Activated naive CD8-positive, alpha-beta T cell treated with anti-CD3 and anti-CD28 coated beads, Interleukin-2, amount 10 ng/mL, durations not matched to agents 7 days and 5 days (primary cell): ENCODE data around the gene MEIS1. TPM values are rescaled to one million over a fixed set of nuclear protein-coding genes. Genes with fewer than 3 reads are reported as not detected.
"Not testable (repeated sequence)": the region's sequence is repeated elsewhere in the genome, so short reads cannot be mapped to it uniquely, and the experiment has no call there.

ENCODE experiments used
- ATAC-seq: fragments of 150-1000 bp; cut with Tn5 transposase; one replicate; pipeline ENCODE4 v1.10.0; 2021; ENCODE audit warnings: low read depth, moderate library complexity
- POLR2A ChIA-PET: fragments of 350-600 bp; sonication (Branson Sonifier 250); formaldehyde crosslinking; loops from one replicate; lab custom pipeline; 2021; ENCODE audit warnings: antibody characterized with exemption; lab: Charles Lee
- DNase-seq: peaks from one replicate; pipeline ENCODE4 v3.0.0; 2021
- H3K27ac Mint-ChIP-seq: one replicate; pipeline ENCODE4 v1.8.0; 2022; ENCODE audit warnings: mild to moderate bottlenecking, mixed read lengths
- H3K27me3 Mint-ChIP-seq: one replicate; pipeline ENCODE4 v1.8.0; 2022; ENCODE audit warnings: mild to moderate bottlenecking, moderate library complexity, mixed read lengths
- H3K36me3 Mint-ChIP-seq: one replicate; pipeline ENCODE4 v1.8.0; 2021; ENCODE audit warnings: mild to moderate bottlenecking, mixed read lengths
- H3K4me1 Mint-ChIP-seq: one replicate; pipeline ENCODE4 v1.8.0; 2021; ENCODE audit warnings: mixed read lengths
- H3K4me3 Mint-ChIP-seq: one replicate; pipeline ENCODE4 v1.8.0; 2022; ENCODE audit warnings: mild to moderate bottlenecking, moderate library complexity, mixed read lengths
- H3K9me3 Mint-ChIP-seq: one replicate; pipeline ENCODE4 v1.8.0; 2021; ENCODE audit warnings: mixed read lengths
- total RNA-seq, 2 experiments: library from RNA; stranded (reverse); gene quantifications; one replicate each; pipeline ENCODE4 v1.2.3, GENCODE V29; 2021

Gene MEIS1
- total RNA-seq, 2 experiments from 2014 or later, result not detected

DNA sequence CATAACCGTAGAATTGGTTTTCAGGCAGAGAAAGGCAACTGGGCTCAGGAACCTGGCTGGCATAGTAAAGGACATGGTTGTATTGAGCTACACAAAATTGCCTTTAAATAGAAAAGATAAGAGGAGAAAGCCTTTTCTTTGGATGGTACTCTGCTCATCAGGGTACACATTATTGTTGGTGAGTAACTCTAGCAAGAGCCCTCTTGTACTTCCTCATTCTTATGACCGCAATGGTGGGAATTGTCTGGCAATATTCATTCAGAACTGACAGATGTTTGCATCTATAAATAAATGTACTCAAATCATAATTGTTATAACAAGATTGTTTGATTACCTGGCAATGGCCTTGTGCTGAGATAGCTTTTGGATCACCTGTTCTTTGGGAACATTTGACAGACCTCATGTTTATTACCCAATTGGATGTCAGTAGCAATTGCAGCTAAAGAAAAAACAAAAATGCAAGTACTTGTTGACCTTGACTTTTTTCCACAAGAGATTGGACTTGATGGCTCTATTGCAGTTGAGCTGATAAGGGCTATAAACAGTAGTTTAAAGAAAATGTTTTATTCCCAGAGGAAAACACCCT is 43.9 kb downstream of the MEIS1 start:
- Mint-ChIP-seq H3K4me1 (no peaks in the 10 kb centered on the region), H3K27ac (no peak overlapping the region), H3K27me3 (no peaks in the 10 kb centered on the region), H3K4me3 (no peak overlapping the region), H3K36me3 (no peaks in the 10 kb centered on the region), H3K9me3 (no peaks in the 10 kb centered on the region)
- no peak for ATAC-seq
- POLR2A ChIA-PET, result no interaction called here
- DNase-seq, result no peak

- Mint-ChIP-seq H3K9me3 (peaks cover 3% of the 10 kb centered on the region), H3K4me1 (no peaks in the 10 kb centered on the region)
- no peak for ATAC-seq
Measured at GRCh38 chr2:66481100-66481549, 46.2 kb downstream of the MEIS1 start.

GRCh38 chr2:66485252-66485651 is 50.3 kb downstream of the MEIS1 start:
- H3K27ac Mint-ChIP-seq, result not testable (repeated sequence)

More at GRCh38 chr2:66481100-66481549, 46.2 kb downstream of the MEIS1 start:
- H3K27me3 Mint-ChIP-seq, result no peaks in the 10 kb centered on the region
- POLR2A ChIA-PET, result no interaction called here
- no peaks in the 10 kb centered on the region for H3K36me3 Mint-ChIP-seq
- DNase-seq, result no peak
- no peak overlapping the region for H3K27ac Mint-ChIP-seq
- no peak overlapping the region for H3K4me3 Mint-ChIP-seq

GRCh38 chr2:66488946-66489345 is 54.0 kb downstream of the MEIS1 start:
- H3K4me3 Mint-ChIP-seq, result no peak overlapping the region
- H3K27me3 Mint-ChIP-seq, result no peaks in the 10 kb centered on the region
- H3K9me3 Mint-ChIP-seq, result peaks cover 3% of the 10 kb centered on the region
- no peaks in the 10 kb centered on the region for H3K4me1 Mint-ChIP-seq
- H3K36me3 Mint-ChIP-seq, result no peaks in the 10 kb centered on the region
- ATAC-seq, result no peak
- no peak for DNase-seq
- POLR2A ChIA-PET, result no interaction called here
- no peak overlapping the region for H3K27ac Mint-ChIP-seq

More at GRCh38 chr2:66485252-66485651, 50.3 kb downstream of the MEIS1 start:
- DNase-seq, POLR2A ChIA-PET, H3K9me3 Mint-ChIP-seq, H3K36me3 Mint-ChIP-seq, H3K4me3 Mint-ChIP-seq, ATAC-seq, H3K4me1 Mint-ChIP-seq, H3K27me3 Mint-ChIP-seq: not testable (repeated sequence)

- Mint-ChIP-seq H3K9me3 (peaks cover 3% of the 10 kb centered on the region), H3K27ac (no peak overlapping the region), H3K36me3 (no peaks in the 10 kb centered on the region), H3K27me3 (no peaks in the 10 kb centered on the region), H3K4me1 (no peaks in the 10 kb centered on the region), H3K4me3 (no peak overlapping the region)
- DNase-seq (no peak), ATAC-seq (no peak)
- POLR2A ChIA-PET, result no interaction called here
Measured at GRCh38 chr2:66489436-66489835, 54.5 kb downstream of the MEIS1 start.

GRCh38 chr2:66490588-66491001 is 55.7 kb downstream of the MEIS1 start:
- Mint-ChIP-seq H3K27me3 (no peaks in the 10 kb centered on the region), H3K36me3 (no peaks in the 10 kb centered on the region), H3K4me3 (no peak overlapping the region), H3K27ac (no peak overlapping the region), H3K9me3 (no peaks in the 10 kb centered on the region), H3K4me1 (no peaks in the 10 kb centered on the region)
- POLR2A ChIA-PET, result no interaction called here
- DNase-seq, result no peak
- no peak for ATAC-seq

GRCh38 chr2:66494708-66495107 is 59.8 kb downstream of the MEIS1 start:
- Mint-ChIP-seq H3K27me3 (no peaks in the 10 kb centered on the region), H3K4me1 (no peaks in the 10 kb centered on the region), H3K36me3 (no peaks in the 10 kb centered on the region), H3K27ac (no peak overlapping the region), H3K9me3 (no peaks in the 10 kb centered on the region), H3K4me3 (no peak overlapping the region)
- no peak for DNase-seq
- ATAC-seq, result no peak
- POLR2A ChIA-PET, result no interaction called here

- Mint-ChIP-seq H3K36me3 (no peaks in the 10 kb centered on the region), H3K4me1 (no peaks in the 10 kb centered on the region), H3K27me3 (no peaks in the 10 kb centered on the region), H3K9me3 (no peaks in the 10 kb centered on the region), H3K4me3 (no peak overlapping the region), H3K27ac (no peak overlapping the region)
- POLR2A ChIA-PET, result no interaction called here
- no peak for ATAC-seq
- DNase-seq, result no peak
Measured at GRCh38 chr2:66495788-66496640, 61.1 kb downstream of the MEIS1 start.

DNA sequence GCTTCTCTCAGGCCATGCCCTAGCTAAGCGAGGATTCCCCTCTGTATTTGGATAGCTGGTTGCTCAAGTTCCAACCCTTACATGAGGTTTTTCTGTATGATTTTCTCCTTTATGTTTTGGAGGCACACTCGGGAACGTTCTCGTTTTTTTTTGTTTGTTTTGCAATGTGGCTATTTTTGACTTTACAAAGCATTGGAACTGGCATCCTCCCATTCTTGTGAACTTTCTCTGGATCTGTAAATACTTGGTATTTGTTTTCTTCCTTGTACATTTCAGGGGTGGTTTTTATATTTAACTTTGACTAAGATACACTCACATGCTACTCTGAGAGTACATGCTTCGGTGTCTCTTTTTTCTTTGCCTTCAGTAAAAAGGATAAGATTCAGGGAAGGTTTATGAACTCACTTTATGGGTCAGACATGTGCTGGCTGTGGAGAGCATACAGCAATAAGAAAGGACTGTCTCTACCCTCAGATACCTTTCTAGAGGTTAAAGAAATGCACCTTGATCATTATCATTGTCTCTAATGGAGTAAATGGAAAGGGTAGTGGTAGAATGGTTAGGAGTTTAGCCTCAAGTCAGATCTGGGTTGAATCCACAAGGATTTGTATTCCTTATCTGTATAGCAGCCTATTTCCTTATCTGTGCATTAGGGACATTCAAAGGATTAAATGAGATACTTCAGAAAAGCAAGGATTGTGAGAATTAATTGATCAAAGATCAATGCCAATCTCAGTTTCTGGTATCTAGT is 61.9 kb downstream of the MEIS1 start:
- Mint-ChIP-seq H3K27ac (no peak overlapping the region), H3K4me3 (no peak overlapping the region), H3K27me3 (no peaks in the 10 kb centered on the region), H3K36me3 (no peaks in the 10 kb centered on the region), H3K9me3 (no peaks in the 10 kb centered on the region), H3K4me1 (no peaks in the 10 kb centered on the region)
- ATAC-seq (no peak), DNase-seq (no peak)
- POLR2A ChIA-PET, result no interaction called here

GRCh38 chr2:66497431-66498288 is 62.7 kb downstream of the MEIS1 start:
- Mint-ChIP-seq H3K27me3 (no peaks in the 10 kb centered on the region), H3K27ac (no peak overlapping the region), H3K4me3 (no peak overlapping the region), H3K36me3 (no peaks in the 10 kb centered on the region), H3K9me3 (no peaks in the 10 kb centered on the region), H3K4me1 (no peaks in the 10 kb centered on the region)
- POLR2A ChIA-PET, result no interaction called here
- ATAC-seq, result no peak
- no peak for DNase-seq

- no peak overlapping the region for H3K4me3 Mint-ChIP-seq
- no peak for ATAC-seq
- no peak overlapping the region for H3K27ac Mint-ChIP-seq
- H3K4me1 Mint-ChIP-seq, result no peaks in the 10 kb centered on the region
- DNase-seq, result no peak
- H3K9me3 Mint-ChIP-seq, result no peaks in the 10 kb centered on the region
- H3K27me3 Mint-ChIP-seq, result no peaks in the 10 kb centered on the region
- H3K36me3 Mint-ChIP-seq, result no peaks in the 10 kb centered on the region
- POLR2A ChIA-PET, result no interaction called here
Measured at GRCh38 chr2:66498289-66498975, 63.5 kb downstream of the MEIS1 start.

DNA sequence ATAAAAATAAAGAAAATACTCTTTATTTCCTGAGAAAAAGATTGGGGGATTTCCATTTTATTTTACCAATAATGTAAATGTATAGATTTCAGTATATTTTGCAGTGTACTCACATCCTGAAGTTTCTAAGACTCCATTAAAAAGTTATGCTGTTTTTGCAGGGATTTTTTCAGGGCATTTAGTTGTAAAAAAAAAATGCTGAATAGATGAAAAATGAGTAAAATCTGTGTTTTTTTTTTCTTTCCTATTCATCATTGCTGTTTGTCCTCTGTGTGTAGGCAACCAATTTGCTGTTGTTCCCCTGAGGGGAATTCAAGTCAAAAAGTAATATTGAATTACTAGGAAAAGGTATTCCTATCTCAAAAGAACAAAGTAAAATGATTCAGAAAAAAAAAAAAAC is 66.3 kb downstream of the MEIS1 start:
- no peak overlapping the region for H3K27ac Mint-ChIP-seq
- H3K9me3 Mint-ChIP-seq, result no peaks in the 10 kb centered on the region
- no peak for ATAC-seq
- POLR2A ChIA-PET, result no interaction called here
- no peaks in the 10 kb centered on the region for H3K4me1 Mint-ChIP-seq
- no peak overlapping the region for H3K4me3 Mint-ChIP-seq
- no peak for DNase-seq
- H3K36me3 Mint-ChIP-seq, result no peaks in the 10 kb centered on the region
- no peaks in the 10 kb centered on the region for H3K27me3 Mint-ChIP-seq
